Stimulated activated CD4-positive, alpha-beta T cell treated with anti-CD3 and anti-CD28 coated beads, Interleukin-15, amount 100 ng/mL, for 1 hour (primary cell): ENCODE measurements around the gene PRRC2B.
A peak's percentile ranks its signal among the peaks of the same experiment; 100 is the strongest.
"Not testable (repeated sequence)": the region's sequence is repeated elsewhere in the genome, so short reads cannot be mapped to it uniquely, and the experiment has no call there.

Experiments used
- DNase-seq, 2 donors: peaks; one replicate each; pipeline ENCODE4 v3.0.0-alpha.2; 2020; ENCODE audit warnings: low read depth in 1 of 2, low spot score in 1 of 2

The PRRC2B gene

DNA sequence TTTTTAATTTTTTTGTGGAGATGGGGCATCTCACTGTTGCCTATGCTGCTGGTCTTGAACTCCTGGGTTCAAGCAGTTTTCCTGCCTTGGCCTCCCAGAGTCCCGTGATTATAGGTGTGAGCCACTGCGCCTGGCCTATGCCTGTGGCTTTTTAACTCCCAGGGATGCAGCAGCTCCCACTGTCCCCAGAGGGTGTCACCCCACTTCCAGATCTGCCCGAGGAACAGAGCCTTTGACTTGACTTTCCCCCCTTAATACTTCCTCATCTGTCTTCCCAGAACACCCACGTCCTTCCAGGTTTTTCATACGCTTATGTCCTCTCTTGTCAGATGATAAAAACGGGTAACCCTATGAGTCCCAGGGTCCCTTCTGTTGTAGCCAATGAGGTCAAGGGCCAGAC lies 7.6 kb upstream of the PRRC2B start:
- DNase-seq = no peak

DNA sequence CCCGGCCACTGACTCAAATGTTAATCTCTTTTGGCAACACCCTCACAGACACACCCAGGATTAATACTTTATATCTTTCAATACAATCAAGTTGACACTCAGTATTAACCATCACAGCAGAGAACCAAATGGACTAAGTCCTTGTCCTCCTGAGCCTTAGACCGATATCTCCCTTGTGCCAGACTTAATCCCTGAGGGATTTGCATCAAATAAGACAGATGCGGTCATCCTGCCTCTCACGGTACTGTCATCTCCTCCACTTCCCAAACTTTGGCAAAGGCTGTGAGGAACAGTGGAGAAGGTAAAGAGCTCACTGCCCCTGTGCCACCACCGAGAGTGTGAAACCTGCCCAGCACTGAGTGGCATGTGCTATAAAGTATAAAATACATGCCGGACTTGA lies 6.5 kb upstream of the PRRC2B start:
- no peak for DNase-seq

- no peak for DNase-seq
Measured at GRCh38 chr9:131391020-131391419, 2.9 kb upstream of the PRRC2B start.

- DNase-seq = no peak
Measured at GRCh38 chr9:131391504-131391903, 2.4 kb upstream of the PRRC2B start.

DNA sequence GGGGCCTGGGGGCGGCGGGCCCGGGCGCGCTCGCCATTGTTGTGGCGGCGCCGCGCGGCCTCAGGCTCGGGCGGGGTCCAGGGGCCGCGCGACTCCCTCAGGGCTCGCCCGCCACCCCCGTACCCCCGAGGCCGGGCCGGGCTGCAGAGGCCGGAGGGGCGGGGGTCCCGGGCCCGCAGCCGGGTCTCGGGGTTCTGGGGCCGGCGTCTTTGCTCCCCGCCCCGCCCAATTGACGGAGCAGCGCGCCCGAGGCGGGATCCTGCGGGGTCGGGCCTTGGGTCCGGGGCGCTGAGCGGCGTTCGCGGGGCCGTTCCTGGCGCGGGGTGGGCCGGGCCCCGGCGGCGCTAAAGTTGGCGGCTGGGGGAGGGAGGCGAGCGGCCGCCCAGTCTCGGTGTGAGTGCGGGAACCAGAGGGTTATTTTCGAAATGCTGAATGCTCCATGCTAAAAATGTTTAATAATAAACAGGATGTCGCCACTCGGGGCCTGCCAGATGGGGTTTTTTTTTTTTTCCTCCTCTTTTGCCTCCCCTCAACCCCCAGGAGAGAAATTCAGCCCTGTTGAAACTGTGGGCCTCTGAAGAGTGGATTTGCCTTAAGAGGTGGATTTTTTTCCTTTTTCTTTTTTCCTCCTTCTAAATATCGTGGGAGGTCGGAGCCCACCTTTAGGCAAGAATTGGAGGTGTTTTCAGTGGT lies 724 bp downstream of the PRRC2B start:
- peak in 1 of 2 donors; percentile 32 for DNase-seq

DNA sequence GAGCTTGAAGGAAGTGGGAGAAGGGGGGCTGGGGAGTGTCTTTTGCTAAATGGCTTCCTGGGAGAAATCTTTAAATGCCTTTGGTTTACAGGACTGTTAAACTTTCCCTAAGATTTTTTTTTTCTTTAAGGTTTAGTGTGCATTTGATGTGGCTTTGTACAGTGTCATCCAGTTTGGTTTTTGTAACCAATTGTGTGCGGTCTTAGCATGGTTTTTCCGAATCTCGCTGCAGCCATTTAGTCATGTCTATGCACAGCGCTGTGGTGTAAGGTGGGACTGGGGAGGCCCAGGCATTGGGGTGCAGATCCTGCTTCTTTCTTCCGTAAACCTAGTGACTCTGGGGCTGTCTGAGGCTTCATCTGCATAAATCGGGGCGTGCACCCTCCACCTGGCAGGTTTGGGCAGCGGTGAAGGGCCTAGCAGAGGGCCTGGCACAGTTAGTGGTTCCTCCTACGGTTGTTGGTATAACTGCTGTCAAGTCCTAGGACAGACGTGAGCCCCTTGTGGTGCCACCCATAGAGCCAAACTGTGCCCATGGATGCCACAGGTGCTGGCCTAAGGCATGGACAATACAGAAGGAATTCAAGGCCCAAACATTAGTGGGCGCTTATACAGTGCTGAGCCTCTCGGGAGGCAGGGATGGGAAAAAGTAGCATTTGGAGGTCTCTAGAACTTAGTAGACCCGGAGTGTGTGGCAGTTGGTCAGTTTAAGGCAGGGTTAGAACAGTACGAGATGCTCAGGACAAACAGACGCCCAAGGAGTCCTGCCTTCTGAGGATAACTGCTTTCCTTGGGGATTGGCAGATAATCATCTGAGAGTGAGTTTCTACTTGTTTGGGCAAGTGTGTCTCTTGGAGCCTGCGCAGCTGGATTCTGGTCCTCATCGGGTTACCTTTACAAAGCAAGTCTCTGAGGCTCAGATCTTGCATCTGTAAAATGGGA lies 1.5 kb downstream of the PRRC2B start:
- DNase-seq = peak; percentile 38 to 52

GRCh38 chr9:131396099-131396479 lies 2.2 kb downstream of the PRRC2B start:
- not testable (repeated sequence) for DNase-seq

GRCh38 chr9:131396626-131397025 lies 2.7 kb downstream of the PRRC2B start:
- DNase-seq = no peak

DNA sequence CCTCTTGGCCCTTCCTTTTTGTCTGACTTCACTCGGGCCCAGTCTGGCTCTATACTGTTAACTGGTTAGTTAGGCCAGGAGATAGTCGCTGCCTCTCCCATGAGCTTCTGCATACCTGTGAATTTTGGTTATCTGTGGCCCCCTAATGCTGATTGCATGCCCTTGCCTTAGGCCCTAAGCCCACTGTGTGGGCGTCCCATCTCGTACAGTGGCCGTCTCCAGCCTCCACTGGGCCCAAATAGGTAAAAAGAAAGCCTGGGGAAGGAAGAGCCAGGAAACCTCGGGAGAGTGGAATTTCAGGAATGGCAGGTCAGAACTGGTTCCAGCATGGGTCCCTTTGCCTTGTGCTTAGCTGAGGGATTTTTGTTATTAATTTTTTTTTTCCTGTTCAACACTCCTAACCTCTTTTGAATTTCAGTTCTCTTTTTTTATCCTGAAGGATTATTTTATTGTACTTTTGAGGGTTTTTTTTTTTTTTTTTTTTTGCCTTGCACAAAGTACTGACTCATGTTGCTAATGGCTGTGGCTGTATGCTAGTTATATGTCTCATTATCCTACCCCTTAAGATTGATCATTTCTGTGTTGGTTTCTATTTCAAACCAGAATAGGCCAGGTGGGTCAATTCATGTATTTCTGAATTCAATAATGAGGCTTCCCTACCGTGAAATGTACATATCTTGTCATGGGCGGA lies 3.4 kb downstream of the PRRC2B start:
- no peak for DNase-seq

DNA sequence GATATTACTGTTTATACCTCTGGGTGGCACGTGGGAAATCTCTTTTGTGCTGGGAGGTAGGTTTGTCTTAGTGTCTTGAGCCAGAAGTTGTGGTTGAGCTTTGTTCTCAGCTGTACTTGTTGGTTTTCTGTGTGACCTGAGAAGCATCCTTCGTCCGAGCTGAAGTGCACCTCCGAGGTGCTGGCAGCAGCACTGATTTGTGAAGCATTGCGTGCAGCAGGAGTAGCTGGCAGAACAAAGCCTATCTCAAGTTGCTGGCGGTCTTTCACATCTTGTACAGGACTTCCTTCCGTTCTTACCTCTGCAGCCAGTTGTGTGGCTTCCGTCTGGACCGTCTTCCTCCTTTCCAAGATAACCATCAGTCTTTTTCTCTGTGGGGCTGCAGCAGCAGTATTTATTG lies 4.3 kb downstream of the PRRC2B start:
- peak in 1 of 2 donors; percentile 37 for DNase-seq

DNA sequence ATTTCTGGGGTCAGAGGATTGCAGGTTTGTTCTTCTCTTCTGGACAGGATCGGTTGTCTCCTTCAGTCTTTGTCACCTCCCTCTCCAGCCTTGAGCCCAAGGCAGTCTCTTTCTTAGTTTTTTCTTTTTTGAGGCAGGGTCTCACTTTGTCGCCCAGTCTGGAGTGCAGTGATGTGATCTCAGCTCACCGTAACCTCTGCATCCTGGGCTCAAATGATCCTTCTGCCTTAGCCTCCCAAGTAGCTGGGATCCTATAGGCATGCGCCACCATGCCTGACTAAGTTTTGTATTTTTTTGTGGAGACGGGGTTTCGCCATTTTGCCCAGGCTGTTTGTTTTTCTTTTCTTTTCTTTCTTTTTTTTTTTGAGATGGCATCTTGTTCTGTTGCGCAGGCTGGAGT lies 6.1 kb downstream of the PRRC2B start:
- DNase-seq = no peak

- no peak for DNase-seq
Measured at GRCh38 chr9:131400627-131401026, 6.7 kb downstream of the PRRC2B start.

- DNase-seq = no peak
Measured at GRCh38 chr9:131402073-131402472, 8.2 kb downstream of the PRRC2B start.

DNA sequence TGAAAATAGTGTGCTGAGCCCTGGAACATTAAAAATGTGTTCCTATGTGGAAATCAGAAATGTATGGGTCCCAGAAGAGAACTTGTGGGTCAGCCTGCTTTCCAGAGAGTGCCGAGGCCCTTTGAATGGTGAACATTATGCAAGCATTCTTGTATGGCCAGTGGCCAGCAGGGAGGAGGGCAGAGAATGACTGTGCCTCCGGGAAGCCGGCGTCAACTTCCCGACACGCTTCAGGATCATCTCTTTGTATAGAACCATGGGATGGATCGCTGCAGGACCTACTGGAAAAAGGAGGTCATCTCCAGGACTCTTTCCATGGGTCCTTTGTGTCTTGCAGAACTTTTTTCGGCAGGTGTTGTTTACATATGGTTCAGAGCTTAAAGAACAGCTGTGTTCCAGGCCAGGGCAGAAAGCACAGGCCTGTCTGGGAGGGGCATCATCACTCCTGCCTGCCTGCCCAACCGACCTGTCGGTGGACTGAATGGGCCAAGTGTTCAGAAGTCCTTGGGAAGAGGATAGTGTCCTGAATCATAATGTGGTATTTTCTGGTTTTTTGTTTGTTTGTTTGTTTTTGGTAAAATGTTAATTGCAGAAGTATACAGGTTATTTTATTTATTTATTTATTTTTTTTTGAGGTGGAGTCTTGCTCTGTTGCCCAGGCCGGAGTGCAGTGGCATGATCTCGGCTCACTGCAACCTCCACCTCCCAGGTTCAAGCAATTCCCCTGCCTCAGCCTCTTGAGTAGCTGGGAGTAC lies 9.0 kb downstream of the PRRC2B start:
- DNase-seq = no peak

- no peak for DNase-seq
Measured at GRCh38 chr9:131403493-131403773, 9.5 kb downstream of the PRRC2B start.

DNA sequence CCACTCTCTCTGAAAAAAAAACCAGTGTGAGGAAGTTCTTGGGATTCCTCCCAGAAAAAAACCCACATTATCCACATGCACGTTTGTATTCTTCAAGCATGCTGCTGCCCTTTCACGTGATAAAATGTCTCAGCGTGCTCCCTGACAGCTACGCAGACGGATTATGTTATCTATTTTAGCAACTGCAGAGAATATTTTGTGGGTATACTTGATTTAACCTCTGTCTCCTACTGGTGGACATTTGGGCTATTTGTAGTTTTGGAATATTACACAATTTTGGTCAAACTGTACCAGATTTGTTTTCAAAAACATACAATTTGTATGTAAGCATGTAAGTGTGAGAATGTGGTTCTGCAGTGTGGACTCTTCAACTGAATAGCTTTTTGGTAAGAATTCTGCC lies 10.7 kb downstream of the PRRC2B start:
- no peak for DNase-seq

GRCh38 chr9:131404987-131405386 lies 11.1 kb downstream of the PRRC2B start:
- DNase-seq = no peak

GRCh38 chr9:131405428-131405827 lies 11.5 kb downstream of the PRRC2B start:
- DNase-seq = no peak

GRCh38 chr9:131405858-131406537 lies 12.1 kb downstream of the PRRC2B start:
- no peak for DNase-seq

GRCh38 chr9:131406563-131407436 lies 12.9 kb downstream of the PRRC2B start:
- no peak for DNase-seq
